Stromal cell of bone marrow (primary cell): ENCODE results near the gene PPP1R14C.
"Not testable (repeated sequence)": the region's sequence is repeated elsewhere in the genome, so short reads cannot be mapped to it uniquely, and the experiment has no call there.

Experiments used
- DNase-seq: peaks from one replicate; pipeline ENCODE4 v3.0.0-alpha.2; 2012; ENCODE audit warnings: low read depth

The PPP1R14C gene, protein sequence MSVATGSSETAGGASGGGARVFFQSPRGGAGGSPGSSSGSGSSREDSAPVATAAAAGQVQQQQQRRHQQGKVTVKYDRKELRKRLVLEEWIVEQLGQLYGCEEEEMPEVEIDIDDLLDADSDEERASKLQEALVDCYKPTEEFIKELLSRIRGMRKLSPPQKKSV

DNA sequence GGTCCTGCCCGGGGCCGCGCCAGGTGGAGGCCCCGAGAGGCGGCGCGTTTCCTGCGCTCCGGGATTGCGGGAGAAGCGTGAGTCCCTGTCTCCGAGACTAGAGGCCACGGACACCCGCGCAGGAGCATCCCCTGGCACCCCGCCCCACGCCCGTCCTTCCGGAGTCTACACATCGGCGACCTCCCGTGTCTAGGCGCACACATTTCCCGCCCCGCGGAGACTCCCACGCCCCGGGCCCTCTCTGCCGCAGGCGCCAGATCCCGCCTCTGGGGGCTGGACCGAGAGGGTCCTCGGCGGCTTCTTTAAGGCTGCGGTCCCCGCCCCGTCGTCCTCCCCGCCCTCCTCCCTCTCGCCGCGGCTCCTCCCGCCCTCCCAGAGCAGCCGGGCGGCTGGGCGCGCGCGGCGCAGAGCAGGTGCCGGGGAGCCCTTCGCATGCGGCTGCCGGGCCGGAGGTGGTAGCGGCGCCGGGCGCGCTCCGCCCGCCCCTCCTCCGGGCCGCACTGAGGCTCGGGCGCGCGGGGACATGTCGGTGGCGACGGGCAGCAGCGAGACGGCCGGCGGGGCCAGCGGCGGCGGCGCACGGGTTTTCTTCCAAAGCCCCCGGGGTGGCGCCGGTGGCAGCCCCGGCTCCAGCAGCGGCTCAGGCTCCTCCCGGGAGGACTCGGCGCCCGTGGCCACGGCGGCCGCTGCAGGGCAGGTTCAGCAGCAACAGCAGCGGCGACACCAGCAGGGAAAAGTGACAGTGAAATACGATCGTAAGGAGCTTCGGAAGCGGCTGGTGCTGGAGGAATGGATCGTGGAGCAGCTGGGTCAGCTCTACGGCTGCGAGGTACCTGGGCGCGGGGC, at the start of gene PPP1R14C:
TSS of gene PPP1R14C (plus strand) at position 375 of the 846 bp plus-strand sequence. CDS start at position 524, 149 bp downstream.
- no peak for DNase-seq

GRCh38 chr6:150093397-150093796, 49.4 kb upstream of the PPP1R14C start:
- no peak for DNase-seq

GRCh38 chr6:150098155-150098554, 44.7 kb upstream of the PPP1R14C start:
- DNase-seq = no peak

DNA sequence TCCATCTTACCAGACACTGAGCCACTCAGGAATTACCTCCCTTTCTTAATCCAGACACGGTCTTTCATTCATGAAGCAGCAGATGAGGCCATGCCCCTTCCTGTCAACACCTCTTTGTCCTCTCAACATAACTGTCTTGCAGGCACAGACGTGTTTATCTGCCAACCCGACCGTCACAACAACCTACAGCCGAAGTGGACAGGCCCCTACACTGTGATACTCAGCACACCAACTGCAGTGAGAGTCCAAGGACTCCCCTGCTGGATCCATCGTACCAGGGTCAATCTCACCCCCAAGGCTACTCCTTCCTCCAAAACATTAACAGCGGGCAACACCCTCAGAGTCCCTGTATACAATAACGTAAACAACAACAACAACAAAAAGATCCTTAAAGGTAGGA, 43.3 kb upstream of the PPP1R14C start:
- no peak for DNase-seq

DNA sequence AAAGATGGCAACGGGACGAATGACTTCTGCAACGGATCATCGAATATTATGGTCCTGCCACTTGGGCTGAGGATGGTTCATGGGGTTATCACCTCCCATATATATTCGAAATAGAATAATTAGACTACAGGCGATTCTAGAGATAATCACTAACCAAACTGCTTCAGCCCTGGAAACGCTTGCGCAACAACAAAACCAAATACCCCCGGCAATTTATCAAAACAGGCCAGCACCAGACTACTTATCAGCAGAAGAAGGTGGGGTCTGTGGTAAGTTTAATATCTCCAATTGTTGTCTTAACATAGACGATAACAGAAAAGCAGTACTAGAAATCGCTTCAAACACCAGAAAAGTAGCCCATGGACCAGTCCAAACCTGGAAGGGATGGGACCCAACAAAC, 42.9 kb upstream of the PPP1R14C start:
- no peak for DNase-seq

- DNase-seq = no peak
Observed at GRCh38 chr6:150100745-150101144, 42.1 kb upstream of the PPP1R14C start.

- no peak for DNase-seq
Observed at GRCh38 chr6:150102750-150103270, 40.0 kb upstream of the PPP1R14C start.

GRCh38 chr6:150112233-150112632, 30.6 kb upstream of the PPP1R14C start:
- DNase-seq = no peak

DNA sequence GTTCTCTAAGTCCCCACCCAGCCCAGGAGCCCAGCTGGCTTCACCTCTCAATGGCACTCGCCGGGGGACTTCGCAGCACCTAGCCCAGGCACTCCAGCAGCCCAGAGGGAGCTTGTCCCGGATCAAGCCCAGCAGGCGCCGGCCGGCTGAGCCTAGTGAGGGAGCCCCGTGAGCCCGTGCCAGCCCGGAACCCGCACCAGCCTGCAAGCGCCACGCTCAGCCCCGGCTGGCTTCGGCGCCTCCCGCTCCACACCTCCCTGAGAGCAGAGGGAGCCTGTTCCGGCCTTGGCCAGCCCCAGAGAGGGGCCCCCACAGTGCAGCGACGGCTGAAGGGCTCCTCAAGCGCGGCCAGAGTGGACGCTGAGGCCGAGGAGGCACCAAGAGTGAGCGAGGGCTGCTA, 27.1 kb upstream of the PPP1R14C start:
- DNase-seq = no peak

- DNase-seq = no peak
Observed at GRCh38 chr6:150116200-150116800, 26.5 kb upstream of the PPP1R14C start.

DNA sequence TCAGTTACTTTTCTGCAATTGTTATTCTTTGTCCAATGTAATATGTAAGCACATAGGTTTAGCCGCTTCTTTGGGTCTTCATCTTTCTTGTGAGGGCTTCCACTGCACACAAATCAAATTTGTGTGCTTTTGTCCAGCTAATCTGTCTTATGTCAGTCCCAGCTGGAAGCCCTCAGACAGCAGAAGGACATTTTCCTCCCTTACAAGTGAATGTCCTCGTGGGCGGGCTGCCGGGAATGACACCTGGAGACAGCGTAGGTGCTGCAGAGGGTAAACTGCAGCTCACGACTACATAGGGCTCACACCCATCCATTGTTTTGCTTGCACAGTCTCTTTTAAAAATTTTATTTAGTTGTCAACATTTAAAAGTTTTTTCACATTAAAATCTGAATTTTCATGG, 24.6 kb upstream of the PPP1R14C start:
- no peak for DNase-seq

GRCh38 chr6:150118627-150119026, 24.2 kb upstream of the PPP1R14C start:
- no peak for DNase-seq

- peak; percentile 32 for DNase-seq
Observed at GRCh38 chr6:150119173-150119572, 23.7 kb upstream of the PPP1R14C start.

DNA sequence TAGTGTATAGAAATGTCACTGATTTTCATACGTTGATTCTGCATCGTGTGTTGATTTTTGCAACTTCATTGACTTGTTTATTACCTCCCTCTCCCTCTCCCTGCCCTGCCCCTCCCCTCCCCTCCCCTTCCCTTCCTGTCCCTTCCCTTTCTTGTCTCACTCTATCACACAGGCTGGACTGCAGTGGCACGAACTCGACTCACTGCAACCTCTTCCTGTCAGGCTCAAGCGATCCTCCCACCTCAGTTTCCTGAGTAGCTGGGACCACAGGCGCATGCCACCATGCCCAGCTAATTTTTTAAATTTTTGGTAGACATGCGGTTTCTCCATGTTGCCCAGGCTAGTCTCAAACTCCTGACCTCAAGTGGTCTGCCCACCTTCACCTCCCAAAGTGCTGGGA, 19.2 kb upstream of the PPP1R14C start:
- no peak for DNase-seq

- DNase-seq = no peak
Observed at GRCh38 chr6:150124235-150124634, 18.6 kb upstream of the PPP1R14C start.

DNA sequence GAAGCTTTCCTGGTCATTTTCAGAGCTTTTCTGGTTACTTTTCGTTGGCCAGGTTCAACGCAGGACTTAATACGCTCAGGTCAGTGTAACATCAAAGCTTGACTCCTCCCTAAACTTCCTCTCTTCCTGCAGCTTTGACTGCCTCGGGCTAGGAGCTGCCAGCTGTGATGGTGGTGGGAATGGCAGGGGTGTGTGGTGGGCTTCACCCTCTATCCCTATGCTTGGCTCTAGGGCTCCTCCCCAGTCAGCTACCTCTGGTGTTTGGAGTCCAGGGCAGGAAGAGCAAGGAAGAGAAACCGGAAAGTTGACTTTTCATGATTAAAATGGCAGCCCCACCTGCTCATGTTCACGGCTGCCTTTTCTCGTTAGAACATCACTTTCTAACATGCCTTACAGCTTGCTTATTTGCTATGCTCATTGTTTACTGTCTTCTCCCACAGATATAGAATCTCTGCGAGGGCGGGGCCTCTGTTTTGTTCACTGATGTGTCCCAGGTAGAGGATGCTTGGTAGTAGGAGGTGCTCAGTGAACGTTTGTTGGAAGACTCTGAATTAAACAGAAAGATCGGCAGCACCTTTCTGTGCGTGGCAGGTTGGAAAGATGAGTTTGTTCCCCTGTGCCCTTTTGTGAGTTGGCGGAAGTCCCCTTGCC, 16.1 kb upstream of the PPP1R14C start:
- no peak for DNase-seq

- DNase-seq = no peak
Observed at GRCh38 chr6:150128425-150128824, 14.4 kb upstream of the PPP1R14C start.

- no peak for DNase-seq
Observed at GRCh38 chr6:150129616-150130505, 13.0 kb upstream of the PPP1R14C start.

GRCh38 chr6:150133686-150134085, 9.2 kb upstream of the PPP1R14C start:
- no peak for DNase-seq

- no peak for DNase-seq
Observed at GRCh38 chr6:150134280-150134920, 8.4 kb upstream of the PPP1R14C start.

GRCh38 chr6:150137711-150138110, 5.1 kb upstream of the PPP1R14C start:
- not testable (repeated sequence) for DNase-seq
